Astrocyte of the spinal cord (primary cell): ENCODE results near the gene LCOR.
A peak's percentile ranks its signal among the peaks of the same experiment; 100 is the strongest.

ENCODE experiments used
- DNase-seq: peaks from one replicate; pipeline ENCODE4 v3.0.0; 2011; ENCODE audit warnings: low read depth, low spot score
- H3K4me3 ChIP-seq: 2 replicates; pipeline ENCODE4 v1.5.1; 2011; ENCODE audit warnings: low read depth, mild to moderate bottlenecking, low read length, moderate library complexity
- in situ Hi-C: cut with HindIII; loops from 2 replicates; pipeline ENCODE4 v1.10.0; 2017; ENCODE audit warnings: low sequenced_read_pairs
- TF ChIP-seq, protein P1 (sequence below): IDR thresholded peaks from 2 replicates; pipeline ENCODE4 v1.5.1; 2012; ENCODE audit warnings: low read depth, mild to moderate bottlenecking, low read length, inconsistent platforms

The LCOR gene

DNA sequence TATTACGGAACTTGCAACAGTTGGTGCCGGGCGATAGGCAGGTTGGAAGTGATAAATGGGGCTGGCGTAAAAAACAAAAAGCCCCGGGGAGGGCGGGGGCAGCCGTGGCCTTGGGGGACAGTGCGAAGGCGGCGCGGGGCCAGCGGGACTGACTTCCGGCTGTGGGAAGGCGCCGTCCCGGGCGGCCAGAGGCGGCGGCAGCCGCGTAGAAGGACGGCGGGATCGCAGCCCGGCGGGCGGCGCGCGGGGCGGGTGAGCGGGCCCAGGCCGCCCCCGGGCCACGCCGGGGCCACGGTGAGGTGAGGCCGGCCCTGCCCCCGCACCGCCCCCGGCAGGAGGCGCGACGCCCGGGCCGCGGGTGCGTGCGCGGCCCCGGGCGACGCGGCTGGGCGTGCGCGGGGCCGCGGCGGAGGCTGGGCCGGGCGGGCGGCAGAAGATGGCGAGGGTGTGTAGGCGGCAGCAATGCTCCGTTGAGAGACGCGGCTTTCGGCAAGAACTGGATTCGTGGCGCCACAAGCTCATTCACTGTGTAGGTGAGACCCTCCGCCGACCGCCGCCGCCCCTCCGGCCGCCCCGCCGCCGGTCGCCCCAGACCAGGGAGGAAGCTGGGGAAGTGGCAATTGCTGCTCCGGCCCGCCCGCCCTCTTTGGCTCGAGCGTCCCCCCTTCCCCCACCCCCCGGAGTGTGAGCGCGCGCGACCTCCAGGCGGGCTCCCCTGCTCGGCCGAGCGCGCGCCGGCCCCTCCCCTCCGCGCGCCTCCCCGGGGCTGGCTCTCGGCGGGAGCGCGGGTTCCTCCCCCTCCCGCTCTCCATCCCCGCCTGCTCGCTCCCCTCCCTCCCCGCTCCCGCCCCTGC lies at the start of gene LCOR:
LCOR (plus strand) TSS at position 432 of the 854 bp plus-strand sequence. CDS start 116,760 bp downstream, outside the sequence.
- in situ Hi-C loops, result no loop called here

DNA sequence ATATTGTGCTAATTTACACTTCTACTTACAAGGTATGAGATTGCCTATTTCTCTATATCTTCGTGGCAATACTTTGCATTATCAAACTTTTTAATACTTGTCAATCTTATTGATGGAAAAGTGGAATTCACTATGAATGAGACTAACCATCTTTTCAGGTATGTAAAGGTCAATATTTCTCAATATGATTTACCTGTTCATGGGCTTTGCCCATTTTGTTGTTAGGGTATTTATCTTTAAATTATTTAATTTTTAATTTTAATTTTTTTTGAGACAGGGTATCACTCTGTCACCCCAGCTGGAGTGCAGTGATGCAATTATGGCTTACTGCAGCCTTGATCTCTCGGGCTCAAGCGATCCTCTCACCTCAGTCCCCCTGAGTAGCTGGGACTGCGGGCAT lies 47.8 kb upstream of the LCOR start:
- no peak for DNase-seq
- H3K4me3 ChIP-seq, result no peak overlapping the region
- TF ChIP-seq, protein P1, sequence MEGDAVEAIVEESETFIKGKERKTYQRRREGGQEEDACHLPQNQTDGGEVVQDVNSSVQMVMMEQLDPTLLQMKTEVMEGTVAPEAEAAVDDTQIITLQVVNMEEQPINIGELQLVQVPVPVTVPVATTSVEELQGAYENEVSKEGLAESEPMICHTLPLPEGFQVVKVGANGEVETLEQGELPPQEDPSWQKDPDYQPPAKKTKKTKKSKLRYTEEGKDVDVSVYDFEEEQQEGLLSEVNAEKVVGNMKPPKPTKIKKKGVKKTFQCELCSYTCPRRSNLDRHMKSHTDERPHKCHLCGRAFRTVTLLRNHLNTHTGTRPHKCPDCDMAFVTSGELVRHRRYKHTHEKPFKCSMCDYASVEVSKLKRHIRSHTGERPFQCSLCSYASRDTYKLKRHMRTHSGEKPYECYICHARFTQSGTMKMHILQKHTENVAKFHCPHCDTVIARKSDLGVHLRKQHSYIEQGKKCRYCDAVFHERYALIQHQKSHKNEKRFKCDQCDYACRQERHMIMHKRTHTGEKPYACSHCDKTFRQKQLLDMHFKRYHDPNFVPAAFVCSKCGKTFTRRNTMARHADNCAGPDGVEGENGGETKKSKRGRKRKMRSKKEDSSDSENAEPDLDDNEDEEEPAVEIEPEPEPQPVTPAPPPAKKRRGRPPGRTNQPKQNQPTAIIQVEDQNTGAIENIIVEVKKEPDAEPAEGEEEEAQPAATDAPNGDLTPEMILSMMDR, result no peak
- in situ Hi-C loops, result no loop called here

More for the DNA sequence above, at the start of gene LCOR:
- TF ChIP-seq, protein P1, result no peak
- peak; percentile 90 for DNase-seq
- peak within 1 kb of the TSS; percentile 62 for H3K4me3 ChIP-seq

DNA sequence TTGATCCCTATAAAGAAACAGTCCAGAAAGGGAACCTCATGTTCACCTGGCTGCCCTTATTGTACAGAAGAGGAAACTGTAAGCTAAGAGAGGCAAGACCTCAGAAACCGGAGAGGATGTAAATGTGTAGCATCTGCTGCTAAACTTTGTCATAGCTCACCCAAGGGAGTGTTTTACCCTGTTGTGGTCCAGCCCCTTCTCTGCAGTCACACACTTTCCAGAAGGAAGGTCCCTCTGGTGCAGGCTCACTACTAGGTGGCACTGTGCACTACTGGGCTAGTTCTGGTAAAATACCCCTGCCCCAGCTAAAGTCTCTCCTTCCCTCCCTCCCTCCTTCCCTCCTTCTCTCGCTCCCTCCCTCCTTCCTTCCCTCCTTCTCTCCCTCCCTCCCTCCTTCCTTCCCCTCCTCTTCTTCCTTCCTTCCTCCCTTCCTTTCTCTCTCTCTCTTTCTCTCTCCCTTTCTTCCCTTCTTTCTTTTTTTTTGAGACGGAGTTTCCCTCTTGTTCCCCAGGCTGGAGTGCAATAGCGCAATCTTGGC lies 42.5 kb upstream of the LCOR start:
- peak; percentile 22 for DNase-seq
- no peak overlapping the region for H3K4me3 ChIP-seq
- TF ChIP-seq, protein P1, result peak; percentile 80
- in situ Hi-C loops, result no loop called here

DNA sequence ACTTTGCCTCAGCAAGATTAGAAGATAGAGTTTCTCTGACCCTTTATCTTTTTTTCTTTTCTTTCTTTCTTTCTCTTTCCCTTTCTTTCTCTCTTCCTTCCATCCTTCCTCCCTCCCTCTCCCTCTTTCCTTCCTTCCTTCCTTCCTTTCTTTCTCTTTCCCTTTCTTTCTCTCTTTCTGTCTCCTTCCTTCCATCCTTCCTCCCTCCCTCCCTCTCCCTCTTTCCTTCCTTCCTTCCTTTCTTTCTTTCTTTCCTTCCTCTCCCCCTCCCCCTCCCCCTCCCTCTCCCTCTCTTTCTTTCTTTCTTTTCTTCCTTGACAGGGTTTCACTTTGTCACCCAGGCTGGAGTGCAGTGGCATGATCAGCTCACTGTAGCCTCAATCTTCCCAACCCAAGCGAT lies 40.2 kb upstream of the LCOR start:
- TF ChIP-seq, protein P1, result no peak
- DNase-seq, result no peak
- in situ Hi-C loops, result no loop called here

DNA sequence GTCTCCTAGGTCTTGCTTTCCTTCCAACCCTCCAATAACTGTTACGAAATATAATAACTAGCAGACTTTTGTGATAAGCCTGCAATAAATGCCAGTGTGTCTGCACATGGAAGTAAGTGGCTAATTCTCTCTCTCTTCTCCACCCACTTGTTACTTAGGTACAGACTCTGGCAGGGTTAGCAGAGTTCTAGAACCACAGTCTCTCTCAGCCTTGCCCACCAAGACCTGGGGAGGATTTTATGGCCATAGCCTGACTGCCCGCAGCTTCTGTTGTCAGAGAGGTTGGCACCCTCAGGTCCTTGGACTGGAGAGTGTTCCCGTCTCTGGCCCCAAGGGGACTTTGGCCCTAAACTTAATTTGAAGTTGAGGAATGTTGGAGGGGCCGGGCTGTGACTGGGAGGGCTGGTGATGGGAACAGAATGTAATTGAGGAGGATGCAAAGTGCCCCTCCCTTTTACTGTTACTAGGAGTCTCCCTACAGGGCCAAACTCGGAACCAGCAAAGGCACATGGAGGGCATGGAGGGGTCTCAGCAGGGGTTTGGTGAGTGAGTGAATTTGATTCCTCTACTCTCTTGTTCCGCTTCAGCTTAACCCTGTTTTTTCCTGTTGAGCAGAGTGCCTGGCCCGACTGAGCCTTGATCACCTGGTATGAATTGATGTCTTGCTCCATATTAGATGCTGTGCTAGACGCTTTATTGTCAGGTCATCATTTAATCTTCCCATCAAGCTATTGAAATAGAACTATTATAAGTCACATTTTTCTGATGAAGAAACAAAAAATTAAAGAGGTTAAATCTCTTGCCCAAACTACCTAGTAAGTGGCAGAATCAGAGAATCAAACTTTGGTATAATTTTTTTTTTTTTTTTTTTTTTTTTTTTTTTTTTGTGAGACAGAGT lies 37.0 kb upstream of the LCOR start:
- in situ Hi-C loops, result no loop called here
- DNase-seq, result no peak
- no peak overlapping the region for H3K4me3 ChIP-seq
- TF ChIP-seq, protein P1, result no peak

More for the DNA sequence above, 40.2 kb upstream of the LCOR start:
- no peak overlapping the region for H3K4me3 ChIP-seq

DNA sequence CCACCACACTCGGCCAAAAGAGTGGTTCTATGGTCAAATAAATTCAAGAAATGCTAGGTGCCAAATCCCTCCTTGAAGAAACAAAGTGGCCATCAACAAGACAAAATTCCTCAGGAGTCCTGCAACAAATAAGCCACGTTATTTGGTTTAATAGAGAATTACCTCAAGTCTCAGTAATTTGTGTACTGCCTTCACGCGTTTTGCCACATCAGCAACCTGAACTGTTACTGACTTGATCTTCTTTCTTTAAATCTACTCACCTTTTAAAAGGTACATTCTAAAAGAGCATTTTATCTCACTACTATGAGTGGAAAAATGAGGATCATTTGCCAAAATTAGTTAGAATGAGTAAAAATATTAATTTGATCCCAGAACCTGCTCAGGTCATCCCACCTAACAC lies 34.6 kb upstream of the LCOR start:
- in situ Hi-C loops, result no loop called here
- no peak for DNase-seq
- no peak overlapping the region for H3K4me3 ChIP-seq
- TF ChIP-seq, protein P1, result no peak
